Activated naive CD8-positive, alpha-beta T cell treated with anti-CD3 and anti-CD28 coated beads, Interleukin-2, amount 50 U/mL, for 16 hours (primary cell): Measurements from ENCODE around the gene JARID2.
"Not testable (repeated sequence)": the region's sequence is repeated elsewhere in the genome, so short reads cannot be mapped to it uniquely, and the experiment has no call there.

Source experiments
- DNase-seq: peaks from one replicate; pipeline ENCODE4 v3.0.0-alpha.2; 2020; ENCODE audit warnings: low read depth, low spot score

JARID2 gene

GRCh38 chr6:15536198-15536955 is 290.5 kb downstream of the JARID2 start:
- no peak for DNase-seq

DNA sequence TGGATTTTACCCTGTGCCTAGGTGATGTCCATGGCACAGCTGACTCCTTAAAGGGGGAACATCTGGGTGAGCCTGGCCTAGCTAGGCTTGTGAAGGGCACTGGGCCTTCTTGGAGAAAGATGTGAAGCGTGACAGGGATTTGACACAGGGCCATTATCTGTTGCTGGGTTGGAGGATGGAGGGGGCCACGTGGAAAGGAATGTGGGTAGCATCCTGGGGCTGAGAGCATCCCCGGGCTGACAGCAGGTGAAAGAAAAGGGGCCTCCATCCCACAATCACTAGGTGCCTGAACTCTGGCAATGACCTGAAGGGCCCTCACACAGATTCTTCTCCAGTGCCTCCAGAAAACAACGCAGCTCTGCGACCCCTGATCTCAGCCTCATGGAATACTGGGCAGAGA is 292.2 kb downstream of the JARID2 start:
- DNase-seq: no peak

- DNase-seq: no peak
Observed at GRCh38 chr6:15538766-15539495, 293.1 kb downstream of the JARID2 start.

DNA sequence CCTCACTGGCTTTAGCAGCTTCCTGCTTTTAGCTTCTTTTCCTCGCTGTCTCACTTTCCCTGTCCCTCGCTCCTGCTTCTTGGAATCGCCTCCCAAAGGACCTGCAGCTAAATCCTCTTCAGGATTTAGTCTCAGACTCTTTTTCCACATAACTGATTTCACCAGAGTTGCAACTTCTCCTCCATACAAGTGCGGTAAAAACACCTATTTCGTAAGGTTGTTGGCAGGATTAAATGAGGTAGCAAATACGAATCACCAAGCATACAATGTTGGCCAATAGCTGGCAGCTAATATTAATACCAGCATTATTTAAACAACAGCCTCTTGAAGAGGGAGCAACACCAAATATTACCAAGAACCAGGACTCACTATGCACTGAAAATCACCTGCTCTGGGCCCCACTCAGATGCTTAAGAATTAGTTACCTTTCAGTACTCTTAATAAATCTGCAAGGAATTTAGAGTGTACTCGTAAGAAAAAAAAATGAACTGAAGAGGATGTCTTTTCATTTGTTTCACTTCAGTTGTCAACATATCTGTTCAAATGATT is 293.9 kb downstream of the JARID2 start:
- DNase-seq: no peak

DNA sequence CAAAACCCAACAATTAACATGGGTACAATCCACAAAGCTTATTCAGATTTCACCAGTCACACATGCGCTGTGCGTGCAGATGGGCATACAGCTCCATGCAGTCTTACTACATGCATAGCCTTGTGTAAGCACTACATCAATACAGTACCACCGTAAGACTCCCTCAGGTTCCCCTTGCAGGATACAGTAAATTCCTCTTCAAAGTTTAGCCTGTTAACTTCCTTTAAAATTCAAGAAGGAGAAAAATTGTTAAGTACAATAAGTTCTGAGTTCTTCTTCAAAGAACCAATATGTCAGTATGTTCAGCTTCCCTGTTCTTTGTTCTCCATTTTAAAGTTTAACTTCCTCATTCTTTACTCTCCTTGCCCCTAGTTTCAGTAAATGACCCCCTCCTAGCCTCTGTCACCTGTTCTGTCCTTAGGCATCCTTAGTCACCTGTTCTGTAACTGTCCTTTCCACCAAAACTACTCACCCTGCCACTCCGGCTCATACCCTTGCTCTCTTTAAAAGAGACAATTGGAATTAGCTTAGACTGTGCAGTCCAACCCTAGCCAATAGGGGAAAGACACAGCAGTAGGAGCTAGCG is 297.6 kb downstream of the JARID2 start:
- not testable (repeated sequence) for DNase-seq

DNA sequence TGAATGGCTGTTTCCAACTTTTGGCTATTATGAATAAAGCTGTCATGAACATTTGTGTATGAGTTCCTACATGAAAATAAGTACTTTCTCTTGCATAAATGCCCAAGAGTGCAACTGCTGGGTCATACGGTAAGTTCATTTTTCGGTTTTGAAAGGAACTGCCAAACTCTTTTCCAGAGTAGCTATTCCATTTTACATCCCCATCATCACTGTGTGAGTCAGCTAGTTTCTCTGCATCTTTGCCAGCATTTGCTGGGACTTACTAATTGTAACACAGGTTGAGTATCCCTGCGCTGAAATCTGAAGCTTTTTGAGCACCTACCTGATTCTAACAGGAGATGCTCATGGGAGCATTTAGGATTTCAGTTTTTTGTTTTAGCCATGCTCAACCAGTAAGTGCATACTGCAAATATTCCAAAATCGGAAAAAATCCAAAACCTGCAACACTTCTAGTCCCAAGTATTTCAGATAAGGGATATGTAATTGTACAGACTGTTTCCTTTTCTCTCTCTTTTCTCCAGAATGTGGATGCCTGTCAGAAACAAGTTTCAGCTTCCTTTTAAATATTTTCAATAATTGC is 298.5 kb downstream of the JARID2 start:
- DNase-seq: no peak

- DNase-seq: no peak
Observed at GRCh38 chr6:15546591-15546990, 300.7 kb downstream of the JARID2 start.

DNA sequence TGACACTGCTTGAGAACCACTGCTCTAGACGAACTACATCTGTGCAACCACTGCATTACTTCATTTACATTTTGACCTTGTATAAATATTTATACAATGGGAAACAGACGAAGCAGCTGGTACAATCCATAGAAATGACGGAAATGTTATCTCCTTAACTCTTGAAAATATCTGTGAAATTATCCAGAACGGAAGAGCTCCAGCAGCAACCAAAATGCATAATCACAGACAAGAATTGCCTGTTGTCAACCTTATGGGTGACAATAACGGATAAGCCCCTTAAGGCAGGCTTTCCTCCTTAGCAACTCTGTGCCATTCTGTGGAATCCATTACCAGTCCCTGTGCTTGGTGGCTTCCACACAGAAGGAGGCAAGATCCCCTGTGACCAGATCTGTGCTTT is 301.5 kb downstream of the JARID2 start:
- no peak for DNase-seq

DNA sequence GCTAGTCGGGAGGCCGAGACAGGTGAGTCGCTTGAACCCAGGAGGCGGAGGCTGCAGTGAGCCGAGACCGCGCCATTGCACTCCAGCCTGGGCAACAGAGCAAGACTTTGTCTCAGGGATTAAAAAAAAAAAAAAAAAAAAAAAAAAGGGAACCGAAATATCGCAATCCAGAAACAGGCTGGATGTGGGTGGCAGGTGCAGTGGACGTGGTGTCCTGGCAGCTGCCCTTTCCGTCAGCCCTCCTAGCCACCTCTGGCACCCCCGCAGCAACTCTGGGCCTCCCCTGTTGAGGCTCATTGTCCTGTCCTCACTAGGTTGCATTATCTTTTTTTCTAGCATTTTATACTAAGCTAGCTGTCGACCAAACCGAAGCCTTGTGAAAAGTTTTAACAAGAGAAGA is 303.5 kb downstream of the JARID2 start:
- DNase-seq: no peak

DNA sequence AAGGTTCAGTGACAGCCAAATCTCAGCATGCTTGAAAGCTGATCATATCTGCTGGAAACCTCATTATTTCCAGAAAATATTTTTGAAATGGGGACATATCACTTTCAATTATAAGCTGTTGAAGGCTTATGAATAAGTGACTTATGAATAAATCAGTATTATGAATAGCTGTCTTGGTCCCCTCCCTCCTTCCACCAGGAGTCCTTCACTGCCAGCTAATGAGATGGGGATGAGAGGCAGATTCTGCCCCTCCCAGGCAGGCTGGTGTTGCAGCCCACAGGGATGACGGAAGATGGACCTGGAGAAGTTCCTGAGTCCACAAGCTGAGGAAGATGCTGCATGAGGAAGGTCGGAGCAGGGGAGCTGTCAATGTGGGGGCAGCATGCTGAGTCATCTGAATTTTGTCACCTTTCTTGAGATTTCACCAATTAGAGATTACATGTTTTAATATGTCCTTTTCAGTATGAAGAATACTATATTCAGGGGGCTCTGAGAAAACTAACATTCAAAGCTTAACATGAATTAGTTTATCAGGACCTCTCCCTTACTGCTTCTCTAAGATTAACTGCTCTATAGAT is 304.8 kb downstream of the JARID2 start:
- no peak for DNase-seq

DNA sequence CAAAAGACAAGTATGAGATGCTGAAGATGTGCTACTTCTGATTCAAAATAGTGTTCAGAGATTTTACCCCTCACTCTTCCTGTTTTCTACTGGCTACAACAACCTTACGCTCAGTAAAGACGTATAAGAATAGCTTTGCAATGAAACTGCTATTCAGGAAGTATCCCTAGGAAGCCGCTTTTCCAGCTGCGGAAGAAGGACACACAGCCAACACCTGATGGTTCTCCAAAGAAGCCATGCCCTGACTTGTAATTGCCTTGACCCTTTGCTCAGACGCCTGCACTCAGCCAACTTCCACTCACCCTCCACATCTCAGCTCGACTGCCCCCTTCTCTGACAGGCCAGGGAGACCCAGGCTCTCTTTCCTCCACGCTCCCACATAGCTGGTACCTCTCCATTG is 305.4 kb downstream of the JARID2 start:
- no peak for DNase-seq

- no peak for DNase-seq
Observed at GRCh38 chr6:15551798-15552197, 305.9 kb downstream of the JARID2 start.

GRCh38 chr6:15553031-15553430 is 307.2 kb downstream of the JARID2 start:
- DNase-seq: no peak

DNA sequence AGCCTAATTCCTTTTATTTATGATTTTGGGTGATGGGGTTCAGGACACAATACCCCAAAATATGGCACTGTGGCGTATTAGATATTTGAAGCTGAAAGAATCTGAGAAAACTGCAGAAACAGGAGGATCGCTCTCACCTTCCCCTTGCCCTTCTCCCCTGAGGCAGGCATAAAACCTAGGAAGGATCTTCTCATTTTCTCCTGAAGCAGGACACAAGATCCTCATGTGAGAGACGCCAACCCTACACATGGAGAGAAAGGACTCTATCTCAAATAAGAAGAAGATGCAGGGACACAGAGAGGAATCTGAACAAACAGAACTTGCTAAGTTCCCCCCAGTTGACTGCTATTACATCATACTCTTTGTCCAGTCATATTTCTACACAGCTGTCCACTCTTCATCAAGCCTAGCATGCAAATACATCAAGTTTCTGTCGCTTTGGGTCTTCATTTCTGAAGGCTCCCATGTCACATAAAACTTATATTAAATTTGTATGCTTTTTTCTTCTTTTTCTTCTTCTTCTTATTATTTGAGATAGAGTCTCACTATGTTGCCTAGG is 307.9 kb downstream of the JARID2 start:
- no peak for DNase-seq

- DNase-seq: no peak
Observed at GRCh38 chr6:15554728-15555100, 308.8 kb downstream of the JARID2 start.

DNA sequence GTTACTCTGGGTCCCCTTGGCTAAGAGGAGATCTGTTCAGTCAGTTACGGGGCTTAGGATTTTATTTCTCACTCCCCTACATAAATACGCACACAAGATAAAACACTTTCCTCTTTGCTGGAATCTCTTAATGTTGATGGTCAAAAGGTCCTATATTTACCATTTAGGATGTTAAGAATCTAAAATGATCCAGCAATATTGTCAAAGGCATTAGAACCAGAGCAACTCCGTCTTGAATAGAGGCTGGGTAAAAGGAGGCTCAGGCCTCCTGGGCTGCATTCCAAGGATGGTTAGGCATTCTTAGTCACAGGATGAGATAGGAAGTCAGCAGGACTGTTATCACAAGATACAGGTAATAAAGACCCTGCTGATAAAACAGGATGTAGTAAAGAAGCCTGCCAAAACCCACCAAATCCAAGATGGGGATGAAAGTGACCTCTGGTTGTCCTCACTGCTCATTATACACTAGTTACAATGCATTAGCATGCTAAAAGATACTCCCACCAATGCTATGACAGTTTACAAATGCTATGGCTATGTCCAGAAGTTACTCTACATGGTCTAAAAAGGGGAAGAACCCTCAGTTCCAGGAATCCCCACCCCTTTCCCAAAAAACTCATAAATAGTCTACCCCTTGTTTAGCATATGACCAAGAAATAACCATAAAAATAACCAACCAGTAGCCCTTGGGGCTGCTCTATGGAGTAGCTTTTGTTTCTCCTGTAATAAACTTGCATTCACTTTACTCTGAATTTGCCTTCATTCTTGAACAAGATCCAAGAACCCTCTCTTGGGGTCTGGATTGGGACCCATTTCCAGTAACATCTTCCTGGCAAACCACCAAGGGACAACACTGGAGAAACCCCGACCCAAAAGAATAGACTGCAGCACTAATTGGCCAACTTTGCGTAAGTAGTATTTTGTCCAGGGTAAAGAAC is 309.5 kb downstream of the JARID2 start:
- no peak for DNase-seq

GRCh38 chr6:15556711-15557110 is 310.8 kb downstream of the JARID2 start:
- DNase-seq: no peak

DNA sequence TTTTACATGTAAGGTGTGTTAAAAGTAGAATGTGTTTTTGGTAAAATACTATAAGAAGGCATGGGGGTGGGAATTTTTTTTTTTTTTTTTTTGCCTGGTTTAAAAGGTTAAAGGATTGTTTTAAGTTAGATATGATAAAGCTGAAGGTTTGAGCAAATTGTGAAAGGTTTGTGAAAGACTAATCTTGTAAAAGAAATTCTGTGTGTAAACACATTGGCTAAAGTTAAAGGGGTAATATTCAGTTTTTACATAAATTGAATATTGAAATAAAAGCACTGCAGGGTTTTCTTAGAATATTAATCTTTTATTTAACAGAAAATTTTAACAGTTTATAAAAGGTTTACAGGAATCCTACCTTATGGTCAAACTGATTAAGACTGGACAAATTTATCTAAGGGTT is 311.3 kb downstream of the JARID2 start:
- DNase-seq: no peak

DNA sequence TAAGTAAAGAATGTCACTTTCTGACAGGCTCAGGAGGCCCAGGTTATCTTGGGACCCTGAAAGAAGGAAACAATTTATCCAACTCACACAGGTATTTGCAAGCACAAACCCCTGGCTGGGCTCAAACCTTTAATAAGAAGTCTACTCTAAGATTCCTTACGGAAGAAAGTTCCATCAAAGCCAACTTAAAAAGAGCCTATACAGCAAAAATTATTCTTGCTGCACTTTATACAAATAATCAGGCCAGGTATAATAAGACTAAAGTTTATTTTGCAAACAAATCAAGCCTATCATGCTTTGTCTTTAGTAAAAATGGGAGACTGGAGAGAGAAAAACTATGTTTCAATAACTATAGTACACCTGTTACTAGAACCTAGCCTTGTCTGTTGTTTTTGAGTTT is 314.8 kb downstream of the JARID2 start:
- DNase-seq: no peak

- no peak for DNase-seq
Observed at GRCh38 chr6:15561447-15562199, 315.8 kb downstream of the JARID2 start.
